ENCODE results near the gene SUPT20H.
"Not testable (repeated sequence)": the region's sequence is repeated elsewhere in the genome, so short reads cannot be mapped to it uniquely, and the experiment has no call there.

The SUPT20H gene

GRCh38 chr13:37068962-37069361, 9.5 kb upstream of the SUPT20H start:
- no peak for DNase-seq

DNA sequence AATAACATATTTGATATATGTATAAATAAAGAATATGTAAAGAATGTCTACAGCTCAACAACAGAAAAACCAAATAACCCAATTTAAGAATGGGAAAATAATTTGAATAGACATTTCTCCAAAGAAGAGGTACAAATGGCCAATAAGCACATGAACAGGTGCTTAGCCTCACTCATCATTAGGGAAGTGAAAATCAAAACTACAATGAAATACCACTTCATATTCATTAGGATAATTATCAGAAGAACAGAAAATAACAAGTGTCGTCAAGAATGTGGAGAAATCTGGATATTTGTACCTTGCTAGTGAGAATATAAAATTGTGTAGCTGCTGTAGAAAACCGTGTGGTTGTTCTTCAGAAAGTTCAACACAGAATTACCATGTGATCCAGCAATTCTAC, 8.4 kb upstream of the SUPT20H start:
- no peak for DNase-seq

DNA sequence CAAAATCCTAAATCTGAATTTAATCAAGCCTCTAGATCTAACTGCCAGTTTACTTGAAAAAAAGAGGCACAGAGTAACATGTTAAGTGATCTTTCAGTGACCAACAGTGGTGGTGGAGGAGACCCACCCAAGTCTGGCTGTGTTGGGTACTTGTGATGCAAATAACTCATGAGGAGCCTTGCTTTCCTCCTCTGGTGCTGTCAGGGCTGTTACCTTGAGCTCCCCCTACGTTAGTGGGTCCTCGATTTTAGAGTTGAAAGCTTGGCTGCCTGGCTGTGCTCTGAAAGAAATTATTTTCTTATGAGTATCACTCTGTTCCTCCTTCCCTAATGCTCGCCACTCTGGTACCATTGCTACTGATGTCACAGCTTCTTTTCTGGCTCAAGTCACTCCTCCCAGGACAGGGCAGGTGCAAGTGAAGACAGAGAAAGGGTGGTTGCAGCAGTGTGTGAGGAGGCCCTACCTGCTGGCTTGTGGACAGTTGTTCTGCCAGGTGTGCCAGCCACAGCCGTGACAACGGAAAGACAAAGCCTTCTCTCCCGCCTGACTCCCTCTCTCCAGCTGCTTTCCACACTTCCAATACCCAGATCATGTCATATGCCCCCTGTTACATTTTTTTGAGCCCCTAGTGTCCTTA, 6.5 kb upstream of the SUPT20H start:
- DNase-seq, result no peak

GRCh38 chr13:37059848-37060192, 332 bp upstream of the SUPT20H start:
- no peak for DNase-seq

DNA sequence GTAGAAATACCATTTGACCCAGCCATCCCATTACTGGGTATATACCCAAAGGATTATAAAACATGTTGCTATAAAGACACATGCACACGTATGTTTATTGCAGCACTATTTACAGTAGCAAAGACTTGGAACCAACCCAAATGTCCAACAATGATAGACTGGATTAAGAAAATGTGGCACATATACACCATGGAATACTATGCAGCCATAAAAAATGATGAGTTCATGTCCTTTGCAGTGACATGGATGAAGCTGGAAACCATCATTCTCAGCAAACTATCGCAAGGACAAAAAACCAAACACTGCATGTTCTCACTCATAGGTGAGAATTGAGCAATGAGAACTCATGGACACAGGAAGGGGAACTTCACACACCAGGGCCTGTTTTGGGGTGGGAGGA, 3.3 kb downstream of the SUPT20H start:
- not testable (repeated sequence) for DNase-seq

DNA sequence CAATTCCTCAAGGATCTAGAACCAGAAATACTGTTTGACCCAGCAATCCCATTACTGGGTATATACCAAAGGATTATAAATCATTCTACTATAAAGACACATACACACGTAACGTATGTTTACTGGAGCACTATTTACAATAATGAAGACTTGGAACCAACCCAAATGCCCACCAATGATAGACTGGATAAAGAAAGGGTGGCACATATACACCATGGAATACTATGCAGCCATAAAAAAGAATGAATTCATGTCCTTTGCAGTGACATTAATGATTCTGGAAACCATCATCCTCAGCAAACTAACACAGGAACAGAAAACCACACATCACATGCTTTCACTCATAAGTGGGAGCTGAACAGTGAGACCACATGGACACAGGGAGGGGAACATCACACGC, 6.4 kb downstream of the SUPT20H start:
- not testable (repeated sequence) for DNase-seq

- no peak for DNase-seq
Measured at GRCh38 chr13:37049810-37050209, 9.7 kb downstream of the SUPT20H start.

DNA sequence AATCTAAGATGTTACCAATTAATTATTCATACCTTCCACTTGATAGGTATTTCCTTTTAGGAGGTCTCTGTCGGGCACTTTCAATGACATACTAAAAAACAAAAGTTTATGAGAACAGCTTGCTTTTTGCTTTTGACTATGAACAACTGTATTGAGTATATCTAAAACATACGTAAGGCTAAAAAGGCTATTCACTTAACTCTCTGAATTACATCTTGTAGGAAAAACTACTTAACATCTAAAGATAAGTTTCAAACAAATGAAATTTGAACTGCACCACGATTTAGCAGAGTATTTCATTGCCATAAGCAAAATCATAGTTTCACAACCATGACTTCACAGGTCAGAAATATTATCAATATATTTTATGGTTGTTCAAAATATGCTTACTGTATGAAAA, 11.6 kb downstream of the SUPT20H start:
- DNase-seq, result no peak

- no peak for DNase-seq
Measured at GRCh38 chr13:37047032-37047431, 12.5 kb downstream of the SUPT20H start.

- DNase-seq, result no peak
Measured at GRCh38 chr13:37046062-37046461, 13.4 kb downstream of the SUPT20H start.

DNA sequence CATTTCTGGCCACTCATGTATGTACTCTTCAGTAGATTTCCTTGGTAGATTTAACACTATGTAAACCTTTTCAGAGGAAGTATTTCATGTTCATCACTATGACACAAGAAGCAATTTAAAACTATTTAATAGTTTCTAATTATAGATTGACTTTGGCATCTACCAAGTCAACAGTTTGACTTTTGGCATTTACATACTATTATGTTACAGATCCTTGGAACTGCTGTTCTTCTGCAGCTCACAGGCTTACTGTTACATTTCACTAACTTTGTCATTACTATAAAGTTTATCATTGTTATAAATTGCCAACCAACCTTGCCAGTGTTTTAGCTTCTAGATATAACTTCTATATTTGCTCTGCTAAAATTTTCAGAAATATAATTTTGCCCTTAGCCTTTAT, 18.7 kb downstream of the SUPT20H start:
- no peak for DNase-seq

- no peak for DNase-seq
Measured at GRCh38 chr13:37039896-37040295, 19.6 kb downstream of the SUPT20H start.

DNA sequence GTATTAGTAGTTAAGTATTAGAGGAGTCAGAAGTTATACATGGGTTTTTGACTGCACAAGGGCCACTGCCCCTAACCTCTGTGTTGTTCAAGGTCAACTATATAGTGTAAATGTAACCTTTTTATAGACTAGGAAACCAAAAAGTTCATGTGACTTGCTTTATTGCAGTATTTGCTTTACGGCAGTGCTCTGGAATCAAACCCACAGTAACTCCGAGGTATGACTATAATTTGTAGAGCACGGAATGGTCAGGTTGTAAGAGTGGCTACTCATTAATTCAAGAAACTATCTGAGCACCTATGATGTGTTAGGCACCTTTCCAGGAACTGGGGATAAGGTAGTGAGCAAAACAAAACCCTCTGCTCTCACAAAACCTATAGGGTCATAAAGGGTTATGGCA, 22.2 kb downstream of the SUPT20H start:
- no peak for DNase-seq

- no peak for DNase-seq
Measured at GRCh38 chr13:37029617-37030016, 29.9 kb downstream of the SUPT20H start.

DNA sequence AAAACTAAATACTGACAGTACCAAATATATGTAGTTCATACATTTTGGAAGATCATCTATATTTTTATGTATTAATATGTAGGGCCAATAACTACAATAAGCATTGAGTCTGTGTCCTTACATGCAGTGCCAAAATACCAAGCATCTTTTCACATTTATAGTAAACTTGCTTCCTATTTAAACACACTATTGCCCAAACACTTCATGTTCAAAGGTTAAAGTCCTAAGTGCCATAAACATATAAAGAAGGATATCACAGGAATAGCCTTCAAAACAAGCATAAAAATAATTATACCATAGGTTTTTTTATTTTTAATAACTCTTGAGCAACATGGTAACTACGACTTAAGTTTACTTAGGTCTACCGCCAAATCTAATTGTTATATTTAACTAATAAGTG, 31.8 kb downstream of the SUPT20H start:
- DNase-seq, result no peak

DNA sequence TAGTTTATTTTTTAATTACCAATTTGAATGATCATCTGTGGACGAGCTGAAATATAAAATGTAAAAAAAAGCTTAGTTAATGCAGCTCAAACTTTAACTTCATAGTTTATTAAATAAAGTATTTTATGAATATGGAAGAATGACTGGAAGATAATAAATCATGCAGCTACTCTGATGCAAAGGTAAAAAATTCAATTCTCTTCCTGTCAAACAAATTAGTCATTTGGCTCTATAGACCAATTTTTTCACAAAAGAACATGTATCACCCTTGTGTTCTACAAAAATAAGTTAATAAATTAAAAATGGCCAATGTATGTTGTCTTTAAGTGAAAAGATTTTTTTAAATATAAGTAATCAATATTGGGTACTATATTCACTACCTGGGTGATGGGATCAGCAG, 32.7 kb downstream of the SUPT20H start:
- DNase-seq, result no peak

GRCh38 chr13:37023871-37024270, 35.6 kb downstream of the SUPT20H start:
- DNase-seq, result no peak

GRCh38 chr13:37014609-37015008, 44.9 kb downstream of the SUPT20H start:
- no peak for DNase-seq

DNA sequence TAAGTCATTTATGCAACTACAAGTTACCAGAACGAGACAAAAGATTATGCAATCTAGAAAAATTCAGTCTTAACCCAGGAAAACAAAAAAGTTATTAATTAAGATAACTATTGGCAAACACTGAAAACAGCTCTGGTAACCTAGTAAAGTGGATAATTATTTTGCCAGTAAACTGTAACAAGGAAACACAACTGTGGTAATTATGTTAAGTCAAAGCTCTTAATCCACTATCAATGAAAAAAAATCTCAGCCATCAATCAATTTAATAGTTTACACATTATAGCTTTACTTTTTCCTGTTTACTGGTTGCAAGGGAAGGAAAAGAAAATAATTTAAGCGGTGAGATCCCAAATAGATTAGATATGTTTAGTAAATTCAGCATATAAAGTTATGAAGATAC, 47.7 kb downstream of the SUPT20H start:
- no peak for DNase-seq

GRCh38 chr13:37011002-37011401, 48.5 kb downstream of the SUPT20H start:
- DNase-seq, result no peak

DNA sequence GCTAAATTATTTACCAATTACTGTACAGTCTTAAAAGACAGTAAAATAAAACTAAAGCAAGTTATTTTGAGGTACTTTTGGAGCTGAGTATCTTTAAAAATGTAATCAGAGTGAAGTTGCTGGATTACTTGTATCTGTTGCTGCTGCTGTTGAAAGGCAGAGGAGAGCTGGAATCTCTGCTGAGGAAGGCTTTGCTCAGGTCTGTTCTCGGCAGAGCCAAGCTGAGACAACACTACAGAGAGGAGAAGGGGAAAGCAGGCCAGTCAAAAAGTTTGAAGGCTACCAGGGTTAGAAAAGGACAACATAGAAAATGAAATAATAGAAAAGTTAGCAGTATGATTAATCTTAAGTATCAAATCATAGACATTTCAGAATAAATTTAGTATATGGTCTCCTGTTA, 49.1 kb downstream of the SUPT20H start:
- no peak for DNase-seq

GRCh38 chr13:37009692-37010091, 49.8 kb downstream of the SUPT20H start:
- DNase-seq, result no peak

GRCh38 chr13:37001921-37002250, 57.6 kb downstream of the SUPT20H start:
- no peak for DNase-seq

- peak; percentile 89 to 91 for DNase-seq
Measured at GRCh38 chr13:36999054-36999714, 60.3 kb downstream of the SUPT20H start, which contains the start of gene ALG5. Gene ALG5 (minus strand): TSS chr13:36999340. CDS start chr13:36999300, 40 bp downstream.

GRCh38 chr13:36998624-36999041, 60.9 kb downstream of the SUPT20H start:
- DNase-seq, result peak; percentile 12 to 23

All from stimulated activated CD4-positive, alpha-beta T cell treated with anti-CD3 and anti-CD28 coated beads, Interleukin-4, amount 100 ng/mL, for 4 hours (primary cell).